Measurements from ENCODE around the gene SHTN1. TPM values are rescaled to one million over a fixed set of nuclear protein-coding genes. Genes with fewer than 3 reads are reported as not detected.
A peak's percentile ranks its signal among the peaks of the same experiment; 100 is the strongest.

Gene SHTN1
- total and polyA plus RNA-seq, 2 of the 4 experiments (the other 2 are of a cell fraction) = 0.54 to 2.3 TPM

DNA sequence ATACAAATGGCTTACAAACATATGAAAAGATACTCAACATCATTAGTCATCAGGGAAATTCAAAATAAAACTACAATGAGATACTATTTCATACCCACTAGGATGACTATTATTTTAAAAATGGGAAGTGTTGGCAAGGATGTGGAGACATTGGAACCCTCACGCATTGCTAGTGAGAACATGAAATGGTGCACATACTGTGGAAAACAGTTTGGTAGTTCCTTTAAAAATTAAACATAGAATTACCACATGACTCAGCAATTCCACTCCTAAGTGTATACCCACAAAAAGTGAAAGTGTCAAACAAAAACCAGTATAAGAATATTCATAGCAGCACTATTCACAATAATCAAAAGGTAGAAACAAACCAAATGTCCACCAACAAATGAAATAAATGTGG is 48.5 kb upstream of the SHTN1 start:
- H2BK20ac ChIP-seq (ENCODE audit: low read depth, low read length) = no peak overlapping the region
- no TSS peak for BruUV-seq (replicated peaks)
- H2AK5ac ChIP-seq (ENCODE audit: low read depth, low read length) = no peak overlapping the region
- H2AFZ ChIP-seq (replicated peaks; ENCODE audit: low read length, poor library complexity) = no peak overlapping the region
- H2AK9ac ChIP-seq (replicated peaks; ENCODE audit: low read depth, low read length, poor library complexity) = no peak overlapping the region
- H4K8ac ChIP-seq (ENCODE audit: low read depth in 2 of 2, low read length in 2 of 2) = no peak overlapping the region
- H2BK15ac ChIP-seq (ENCODE audit: low read depth, low read length) = no peak overlapping the region
- no peaks in the 10 kb centered on the region for H3K9me1 ChIP-seq (ENCODE audit: insufficient read depth, low read length)
- H3K4me2 ChIP-seq (ENCODE audit: low read depth, low read length) = no peak overlapping the region
- H3K18ac ChIP-seq (ENCODE audit: low read depth, low read length) = no peak overlapping the region
- no peak overlapping the region for H3K56ac ChIP-seq (ENCODE audit: extremely low read depth, insufficient read depth, low read length)
- H3K36me3 ChIP-seq (ENCODE audit: control insufficient read depth, insufficient read depth, low read length) = no peaks in the 10 kb centered on the region
- H3K27ac ChIP-seq (ENCODE audit: insufficient read depth, low read length) = no peak overlapping the region
- H4K5ac ChIP-seq (ENCODE audit: low read depth, low read length) = no peak overlapping the region
- no peak overlapping the region for H3K14ac ChIP-seq (replicated peaks; ENCODE audit: low read depth, low read length)
- no CpG with 5 or more reads among the region's 1 CpG for WGBS, 2 experiments (ENCODE audit: extremely low coverage in 2 of 2, insufficient read length in 1 of 2)
- H3K79me1 ChIP-seq (ENCODE audit: low read depth in 1 of 2, low read length in 2 of 2) = no peaks in the 10 kb centered on the region
- H2BK5ac ChIP-seq (ENCODE audit: low read depth, low read length, poor library complexity, severe bottlenecking) = no peak overlapping the region
- no peak overlapping the region for H3K23ac ChIP-seq (ENCODE audit: low read depth, low read length)
- no peak overlapping the region for H3K4me3 ChIP-seq (ENCODE audit: insufficient read depth, low read depth, low read length)
- no peaks in the 10 kb centered on the region for H3K9me3 ChIP-seq (ENCODE audit: control insufficient read depth, insufficient read depth, low read length)
- ATAC-seq (ENCODE audit: low read depth) (no peak), DNase-seq (no peak)
- H2BK120ac ChIP-seq (ENCODE audit: low read depth, low read length) = no peak overlapping the region
- no peak overlapping the region for H3K9ac ChIP-seq (ENCODE audit: low read depth, low read length)
- intact Hi-C loops (cut with micrococcal nuclease) (no loop called here), dilution Hi-C loops (cut with HindIII; ENCODE audit: low sequenced_read_pairs, unreplicated experiment) (no loop called here), in situ Hi-C loops (cut with MboI; ENCODE audit: low sequenced_read_pairs) (no loop called here)
- no peaks in the 10 kb centered on the region for H3K27me3 ChIP-seq (ENCODE audit: control insufficient read depth, insufficient read depth, low read length)
- no peaks in the 10 kb centered on the region for H3K4me1 ChIP-seq (ENCODE audit: control insufficient read depth, insufficient read depth, low read length)
- H3K4ac ChIP-seq (ENCODE audit: low read depth, low read length) = no peak overlapping the region
- peak; percentile 72 for TF ChIP-seq NFE2L2 (IDR thresholded peaks at IDR 0.05; ENCODE audit: low read depth, low read length)
- TF ChIP-seq MAZ (IDR thresholded peaks at IDR 0.05; ENCODE audit: borderline replicate concordance, low read depth, low read length) = no peak
- peak; percentile 61 for TF ChIP-seq MAFK (IDR thresholded peaks at IDR 0.05; ENCODE audit: low read depth, low read length)
- H4K20me1 ChIP-seq (ENCODE audit: insufficient read depth, low read length) = no peaks in the 10 kb centered on the region
- CTCF ChIA-PET = no interaction called here
- POLR2A ChIA-PET (ENCODE audit: unreplicated experiment) = no interaction called here
- no peak overlapping the region for H4K91ac ChIP-seq (ENCODE audit: insufficient read depth, low read depth, low read length)
